Ovary (tissue), 3 donors: ENCODE measurements around the gene NXT1.

Experiments
- CTCF ChIP-seq, 3 donors: fragments of 450-650 bp in 2 of 3; fragments of 200-600 bp in 1 of 3; IDR thresholded peaks; one replicate each; pipeline versions ENCODE4 v1.5.1 to v1.8.0; 2016 to 2022; ENCODE audit warnings: antibody characterized with exemption in 3 of 3, mild to moderate bottlenecking in 1 of 3
- POLR2A ChIP-seq: fragments of 450-650 bp; IDR thresholded peaks from one replicate; pipeline ENCODE4 v1.6.1; 2017; ENCODE audit warnings: antibody characterized with exemption, mild to moderate bottlenecking, moderate library complexity
- donor health status: DM: no; HTN: no; CAD: no.

- TF ChIP-seq CTCF (IDR thresholded peaks at IDR 0.05) = no peak
- no peak for TF ChIP-seq POLR2A
These were observed 41.7 kb upstream of the NXT1 start for GRCh38 chr20:23308908-23309307.
